ENCODE measurements around the gene ADGRA1. TPM values are rescaled to one million over a fixed set of nuclear protein-coding genes. Genes with fewer than 3 reads are reported as not detected.

ADGRA1 gene
- total and polyA plus RNA-seq, 2 of the 13 experiments (the other 11 are each of a cell fraction or from before 2014, with no cell fraction given) = not detected

GRCh38 chr10:133069033-133069525, 18.6 kb upstream of the ADGRA1 start:
- no TSS peak for BruUV-seq (replicated peaks)
- ATAC-seq (no peak), DNase-seq (ENCODE audit: low spot score) (no peak), FAIRE-seq (no peak)
- intact Hi-C loops (cut with micrococcal nuclease; ENCODE audit: unreplicated experiment) = no loop called here
- no peaks in the 10 kb centered on the region for H3K4me1 ChIP-seq (ENCODE audit: insufficient read depth, low read length)
- no peak overlapping the region for H3K9ac ChIP-seq (ENCODE audit: insufficient read depth, low read depth, low read length)
- no peaks in the 10 kb centered on the region for H3K36me3 ChIP-seq (replicated peaks in 1 of 2; ENCODE audit: control insufficient read depth in 1 of 2, insufficient read depth in 2 of 2, low read length in 2 of 2)
- CTCF ChIA-PET (ENCODE audit: low intra/inter-chr PET ratio, low total read pairs) = no interaction called here
- WGBS (ENCODE audit: low lambda C conversion rate) = 4% methylated on average over 18 of the region's 23 CpGs
- H2AFZ ChIP-seq (ENCODE audit: low read length) = no peak overlapping the region
- no peak overlapping the region for H3K4me3 ChIP-seq (replicated peaks in 1 of 3; ENCODE audit: insufficient read depth in 1 of 3, low read depth in 2 of 3, low read length in 3 of 3)
- in situ Hi-C loops (cut with HindIII; ENCODE audit: extremely low pct_ligation_motif_present, low pct_unique_long_range_greater_than_20kb) = no loop called here
- H4K20me1 ChIP-seq (ENCODE audit: insufficient read depth, low read length) = no peaks in the 10 kb centered on the region
- peaks cover 15 to 49% of the 10 kb centered on the region in 2 experiments for H3K27me3 ChIP-seq (ENCODE audit: control insufficient read depth in 1 of 2, insufficient read depth in 2 of 2, low read length in 2 of 2)
- POLR2A ChIA-PET = no interaction called here
- TF ChIP-seq ZBTB7A (CRISPR knock-in tag; IDR thresholded peaks at IDR 0.05) = no peak
- TF ChIP-seq SNAPC2 (CRISPR knock-in tag; IDR thresholded peaks at IDR 0.05) = no peak
- no peak for TF ChIP-seq ZNF615 (CRISPR knock-in tag; IDR thresholded peaks at IDR 0.05; ENCODE audit: borderline replicate concordance)
- no peak for TF ChIP-seq KDM1A (CRISPR knock-in tag; IDR thresholded peaks at IDR 0.05)
- TF ChIP-seq TCF7 (IDR thresholded peaks at IDR 0.05; ENCODE audit: low read depth) = no peak
- TF ChIP-seq SIX4 (CRISPR knock-in tag; IDR thresholded peaks at IDR 0.05) = no peak
- TF ChIP-seq ZNF639 (CRISPR knock-in tag; conservative IDR thresholded peaks at IDR 0.05) = no peak
- no peak for TF ChIP-seq ZNF572 (CRISPR knock-in tag; IDR thresholded peaks at IDR 0.05)
- H3K79me2 ChIP-seq (ENCODE audit: insufficient read depth, low read length) = no peaks in the 10 kb centered on the region
- no peak overlapping the region for H3K27ac ChIP-seq (ENCODE audit: extremely low read length, insufficient read depth, low read length)
- H3K4me2 ChIP-seq (ENCODE audit: low read depth, low read length) = no peak overlapping the region
- no peaks in the 10 kb centered on the region for H3K9me3 ChIP-seq (ENCODE audit: low read length)

- H3K36me3 ChIP-seq (replicated peaks in 1 of 2; ENCODE audit: control insufficient read depth in 1 of 2, insufficient read depth in 2 of 2, low read length in 2 of 2) = no peaks in the 10 kb centered on the region
- peaks cover 15 to 61% of the 10 kb centered on the region in 2 experiments for H3K27me3 ChIP-seq (ENCODE audit: control insufficient read depth in 1 of 2, insufficient read depth in 2 of 2, low read length in 2 of 2)
- H3K4me2 ChIP-seq (ENCODE audit: low read depth, low read length) = no peak overlapping the region
- no peaks in the 10 kb centered on the region for H4K20me1 ChIP-seq (ENCODE audit: insufficient read depth, low read length)
- ATAC-seq (no peak), DNase-seq (ENCODE audit: low spot score) (no peak), FAIRE-seq (no peak)
- no peak overlapping the region for H2AFZ ChIP-seq (ENCODE audit: low read length)
- no peaks in the 10 kb centered on the region for H3K4me1 ChIP-seq (ENCODE audit: insufficient read depth, low read length)
- H3K4me3 ChIP-seq (replicated peaks in 1 of 3; ENCODE audit: insufficient read depth in 1 of 3, low read depth in 2 of 3, low read length in 3 of 3) = no peak overlapping the region
- 11% methylated on average over 16 of the region's 16 CpGs for WGBS (ENCODE audit: low lambda C conversion rate)
- H3K27ac ChIP-seq (ENCODE audit: extremely low read length, insufficient read depth, low read length) = no peak overlapping the region
- no peaks in the 10 kb centered on the region for H3K79me2 ChIP-seq (ENCODE audit: insufficient read depth, low read length)
- in situ Hi-C loops (cut with HindIII; ENCODE audit: extremely low pct_ligation_motif_present, low pct_unique_long_range_greater_than_20kb) (no loop called here), intact Hi-C loops (cut with micrococcal nuclease; ENCODE audit: unreplicated experiment) (no loop called here)
- ChIA-PET CTCF (ENCODE audit: low intra/inter-chr PET ratio, low total read pairs) (no interaction called here), POLR2A (no interaction called here)
- H3K9ac ChIP-seq (ENCODE audit: insufficient read depth, low read depth, low read length) = no peak overlapping the region
- H3K9me3 ChIP-seq (ENCODE audit: low read length) = no peaks in the 10 kb centered on the region
- no TSS peak for BruUV-seq (replicated peaks)
- TF ChIP-seq SP140L (CRISPR knock-in tag; IDR thresholded peaks at IDR 0.05; ENCODE audit: borderline replicate concordance) (no peak), FOXO1 (CRISPR knock-in tag; IDR thresholded peaks at IDR 0.05) (no peak), TAF1 (CRISPR knock-in tag; IDR thresholded peaks at IDR 0.05) (no peak), ZNF543 (CRISPR knock-in tag; IDR thresholded peaks at IDR 0.05) (no peak), HOXA9 (CRISPR knock-in tag; IDR thresholded peaks at IDR 0.05; ENCODE audit: borderline replicate concordance) (no peak), EED (CRISPR knock-in tag; IDR thresholded peaks at IDR 0.05) (no peak), CAMTA2 (CRISPR knock-in tag; IDR thresholded peaks at IDR 0.05; ENCODE audit: borderline replicate concordance) (no peak), POLR2A (IDR thresholded peaks at IDR 0.05; ENCODE audit: insufficient read depth in 1 of 2, low read depth in 2 of 2, low read length in 2 of 2) (no peak), CC2D1A (CRISPR knock-in tag; IDR thresholded peaks at IDR 0.05) (no peak)
Measured at GRCh38 chr10:133070405-133070804, 17.3 kb upstream of the ADGRA1 start.

All from HepG2 (cell line).